GOT3 (cell line): ENCODE measurements around the gene RALGAPA2.
A peak's percentile ranks its signal among the peaks of the same experiment; 100 is the strongest.

Experiments used
- DNase-seq: peaks from one replicate; lab custom pipeline; 2025; ENCODE audit warnings: mixed read lengths; lab: John Stamatoyannopoulos, UW

Gene RALGAPA2

GRCh38 chr20:20712474-20713243 lies at the start of gene RALGAPA2:
RALGAPA2 (minus strand) TSS chr20:20712644; CDS start chr20:20712480, 164 bp downstream.
- DNase-seq = peak; percentile 96

- DNase-seq = no peak
Observed at GRCh38 chr20:20761301-20761700, 48.9 kb upstream of the RALGAPA2 start.

- no peak for DNase-seq
Observed at GRCh38 chr20:20759132-20759531, 46.7 kb upstream of the RALGAPA2 start.

GRCh38 chr20:20755674-20756319 lies 43.4 kb upstream of the RALGAPA2 start:
- DNase-seq = no peak

GRCh38 chr20:20755231-20755630 lies 42.8 kb upstream of the RALGAPA2 start:
- no peak for DNase-seq

GRCh38 chr20:20754714-20755113 lies 42.3 kb upstream of the RALGAPA2 start:
- no peak for DNase-seq

- no peak for DNase-seq
Observed at GRCh38 chr20:20752712-20753111, 40.3 kb upstream of the RALGAPA2 start.

GRCh38 chr20:20747298-20747697 lies 34.9 kb upstream of the RALGAPA2 start:
- DNase-seq = no peak

- DNase-seq = no peak
Observed at GRCh38 chr20:20744170-20744725, 31.8 kb upstream of the RALGAPA2 start.

GRCh38 chr20:20743511-20744169 lies 31.2 kb upstream of the RALGAPA2 start:
- DNase-seq = no peak

- DNase-seq = no peak
Observed at GRCh38 chr20:20741087-20742045, 28.9 kb upstream of the RALGAPA2 start.

- DNase-seq = no peak
Observed at GRCh38 chr20:20740541-20740940, 28.1 kb upstream of the RALGAPA2 start.

GRCh38 chr20:20737158-20737557 lies 24.7 kb upstream of the RALGAPA2 start:
- DNase-seq = no peak

GRCh38 chr20:20736303-20736702 lies 23.9 kb upstream of the RALGAPA2 start:
- no peak for DNase-seq

GRCh38 chr20:20734475-20734948 lies 22.1 kb upstream of the RALGAPA2 start:
- DNase-seq = no peak

- no peak for DNase-seq
Observed at GRCh38 chr20:20733943-20734342, 21.5 kb upstream of the RALGAPA2 start.

GRCh38 chr20:20732641-20733040 lies 20.2 kb upstream of the RALGAPA2 start:
- no peak for DNase-seq

- DNase-seq = no peak
Observed at GRCh38 chr20:20731945-20732296, 19.5 kb upstream of the RALGAPA2 start.

GRCh38 chr20:20731000-20731944 lies 18.8 kb upstream of the RALGAPA2 start:
- no peak for DNase-seq

GRCh38 chr20:20729563-20729962 lies 17.1 kb upstream of the RALGAPA2 start:
- DNase-seq = no peak
